IPS-15b (cell line): ENCODE measurements around the gene SH3BP5L.

ENCODE experiments used
- H3K27me3 ChIP-seq: one replicate; pipeline ENCODE4 v1.6.1; 2013; ENCODE audit warnings: low read length; ENCODE audit not compliant: control insufficient read depth, insufficient read depth
- H3K36me3 ChIP-seq: one replicate; pipeline ENCODE4 v1.6.1; 2013; ENCODE audit warnings: low read length; ENCODE audit not compliant: control insufficient read depth, insufficient read depth
- H3K4me1 ChIP-seq: one replicate; pipeline ENCODE4 v1.6.1; 2013; ENCODE audit warnings: mild to moderate bottlenecking, low read length; ENCODE audit not compliant: control insufficient read depth, insufficient read depth
- H3K4me3 ChIP-seq: one replicate; pipeline ENCODE4 v1.5.1; 2013; ENCODE audit warnings: low read depth, low read length
- H3K9ac ChIP-seq: one replicate; pipeline ENCODE4 v1.6.1; 2013; ENCODE audit warnings: low read depth, mild to moderate bottlenecking, low read length
- H3K9me3 ChIP-seq: one replicate; pipeline ENCODE4 v1.6.1; 2013; ENCODE audit warnings: mild to moderate bottlenecking, low read length; ENCODE audit not compliant: control insufficient read depth, insufficient read depth

Gene SH3BP5L

GRCh38 chr1:248849152-248849551 is 23.4 kb upstream of the SH3BP5L start:
- no peak overlapping the region for H3K4me3 ChIP-seq
- H3K36me3 ChIP-seq, result peaks cover 31% of the 10 kb centered on the region
- no peak overlapping the region for H3K9ac ChIP-seq
- no peaks in the 10 kb centered on the region for H3K27me3 ChIP-seq
- H3K9me3 ChIP-seq, result no peaks in the 10 kb centered on the region
- no peaks in the 10 kb centered on the region for H3K4me1 ChIP-seq

GRCh38 chr1:248848602-248849001 is 22.9 kb upstream of the SH3BP5L start:
- Histone ChIP-seq H3K4me3 (no peak overlapping the region), H3K9me3 (no peaks in the 10 kb centered on the region), H3K9ac (no peak overlapping the region), H3K4me1 (no peaks in the 10 kb centered on the region), H3K27me3 (no peaks in the 10 kb centered on the region), H3K36me3 (peaks cover 29% of the 10 kb centered on the region)

- Histone ChIP-seq H3K4me3 (no peak overlapping the region), H3K9me3 (no peaks in the 10 kb centered on the region), H3K9ac (no peak overlapping the region), H3K36me3 (peaks cover 27% of the 10 kb centered on the region), H3K27me3 (no peaks in the 10 kb centered on the region), H3K4me1 (no peaks in the 10 kb centered on the region)
Observed at GRCh38 chr1:248847956-248848561, 22.3 kb upstream of the SH3BP5L start.

- H3K4me3 ChIP-seq, result no peak overlapping the region
- no peaks in the 10 kb centered on the region for H3K27me3 ChIP-seq
- no peaks in the 10 kb centered on the region for H3K9me3 ChIP-seq
- H3K9ac ChIP-seq, result no peak overlapping the region
- H3K36me3 ChIP-seq, result peaks cover 27% of the 10 kb centered on the region
- no peaks in the 10 kb centered on the region for H3K4me1 ChIP-seq
Observed at GRCh38 chr1:248847181-248847955, 21.7 kb upstream of the SH3BP5L start.

- no peak overlapping the region for H3K9ac ChIP-seq
- H3K4me3 ChIP-seq, result no peak overlapping the region
- H3K9me3 ChIP-seq, result no peaks in the 10 kb centered on the region
- H3K36me3 ChIP-seq, result peaks cover 19% of the 10 kb centered on the region
- no peaks in the 10 kb centered on the region for H3K27me3 ChIP-seq
- H3K4me1 ChIP-seq, result no peaks in the 10 kb centered on the region
Observed at GRCh38 chr1:248844526-248844925, 18.8 kb upstream of the SH3BP5L start.

GRCh38 chr1:248843687-248844086 is 18.0 kb upstream of the SH3BP5L start:
- Histone ChIP-seq H3K4me1 (no peaks in the 10 kb centered on the region), H3K4me3 (no peak overlapping the region), H3K36me3 (peaks cover 17% of the 10 kb centered on the region), H3K27me3 (no peaks in the 10 kb centered on the region), H3K9ac (no peak overlapping the region), H3K9me3 (no peaks in the 10 kb centered on the region)

- Histone ChIP-seq H3K9ac (no peak overlapping the region), H3K4me1 (no peaks in the 10 kb centered on the region), H3K9me3 (no peaks in the 10 kb centered on the region), H3K4me3 (no peak overlapping the region), H3K36me3 (peaks cover 10% of the 10 kb centered on the region), H3K27me3 (no peaks in the 10 kb centered on the region)
Observed at GRCh38 chr1:248842781-248843331, 17.1 kb upstream of the SH3BP5L start.

- Histone ChIP-seq H3K4me3 (no peak overlapping the region), H3K4me1 (no peaks in the 10 kb centered on the region), H3K27me3 (peaks cover 3% of the 10 kb centered on the region), H3K9me3 (no peaks in the 10 kb centered on the region), H3K36me3 (peaks cover 7% of the 10 kb centered on the region), H3K9ac (peak overlapping the region; percentile 24)
Observed at GRCh38 chr1:248841702-248842395, 16.1 kb upstream of the SH3BP5L start.

GRCh38 chr1:248840946-248841345 is 15.2 kb upstream of the SH3BP5L start:
- peaks cover 7% of the 10 kb centered on the region for H3K27me3 ChIP-seq
- H3K36me3 ChIP-seq, result peaks cover 3% of the 10 kb centered on the region
- H3K4me1 ChIP-seq, result no peaks in the 10 kb centered on the region
- H3K9ac ChIP-seq, result no peak overlapping the region
- no peak overlapping the region for H3K4me3 ChIP-seq
- H3K9me3 ChIP-seq, result no peaks in the 10 kb centered on the region

- H3K4me3 ChIP-seq, result peak overlapping the region; percentile 84
- no peaks in the 10 kb centered on the region for H3K36me3 ChIP-seq
- H3K4me1 ChIP-seq, result no peaks in the 10 kb centered on the region
- no peak overlapping the region for H3K9ac ChIP-seq
- no peaks in the 10 kb centered on the region for H3K9me3 ChIP-seq
- H3K27me3 ChIP-seq, result peaks cover 7% of the 10 kb centered on the region
Observed at GRCh38 chr1:248839168-248839555, 13.4 kb upstream of the SH3BP5L start.

- H3K4me3 ChIP-seq, result peak overlapping the region; percentile 84
- no peaks in the 10 kb centered on the region for H3K4me1 ChIP-seq
- H3K9ac ChIP-seq, result peak overlapping the region; percentile 85
Observed at GRCh38 chr1:248838357-248839167, 12.8 kb upstream of the SH3BP5L start.

More at GRCh38 chr1:248838357-248839167, 12.8 kb upstream of the SH3BP5L start:
- H3K36me3 ChIP-seq, result no peaks in the 10 kb centered on the region
- H3K27me3 ChIP-seq, result peaks cover 7% of the 10 kb centered on the region
- H3K9me3 ChIP-seq, result no peaks in the 10 kb centered on the region
